GM23248 (cell line): ENCODE data around the gene B4GALT2. TPM values are rescaled to one million over a fixed set of nuclear protein-coding genes. Genes with fewer than 3 reads are reported as not detected.
A peak's percentile ranks its signal among the peaks of the same experiment; 100 is the strongest.

Source experiments
- DNase-seq: peaks from one replicate; pipeline ENCODE4 v3.0.0-alpha.2; 2015
- H2AFZ ChIP-seq: fragments of 200-600 bp; sonication (generic); 2 replicates; pipeline ENCODE4 v1.6.1; 2016; ENCODE audit warnings: antibody characterized with exemption
- H3F3A ChIP-seq: fragments of 200-600 bp; sonication (generic); 2 replicates; pipeline ENCODE4 v1.6.1; 2016; ENCODE audit warnings: mild to moderate bottlenecking, antibody characterized with exemption, mixed run types; ENCODE audit not compliant: insufficient read depth
- H3K27ac ChIP-seq: fragments of 200-600 bp; sonication (generic); 2 replicates; pipeline ENCODE4 v1.5.1; 2016; ENCODE audit warnings: mild to moderate bottlenecking
- H3K27me3 ChIP-seq: fragments of 200-600 bp; sonication (generic); replicated peaks from 2 replicates; pipeline ENCODE4 v1.6.1; 2016; ENCODE audit warnings: mild to moderate bottlenecking; ENCODE audit not compliant: insufficient read depth
- H3K36me3 ChIP-seq: fragments of 200-600 bp; sonication (generic); 2 replicates; pipeline ENCODE4 v1.6.1; 2016; ENCODE audit warnings: low read depth, mild to moderate bottlenecking
- H3K4me1 ChIP-seq: fragments of 200-600 bp; sonication (generic); 2 replicates; pipeline ENCODE4 v1.6.1; 2016; ENCODE audit warnings: mild to moderate bottlenecking; ENCODE audit not compliant: insufficient read depth
- H3K4me2 ChIP-seq: fragments of 200-600 bp; sonication (generic); one replicate; pipeline ENCODE4 v1.6.1; 2016; ENCODE audit warnings: mild to moderate bottlenecking; ENCODE audit not compliant: unreplicated experiment
- H3K4me3 ChIP-seq: fragments of 200-600 bp; sonication (generic); 2 replicates; pipeline ENCODE4 v1.5.1; 2016; ENCODE audit warnings: mild to moderate bottlenecking
- H3K79me2 ChIP-seq: fragments of 200-600 bp; sonication (generic); 2 replicates; pipeline ENCODE4 v1.6.1; 2016; ENCODE audit warnings: mild to moderate bottlenecking; ENCODE audit not compliant: insufficient read depth
- H3K9ac ChIP-seq: fragments of 200-600 bp; sonication (generic); 2 replicates; pipeline ENCODE4 v1.6.1; 2016; ENCODE audit warnings: mild to moderate bottlenecking
- H3K9me2 ChIP-seq: fragments of 200-600 bp; sonication (generic); 2 replicates; pipeline ENCODE4 v1.6.1; 2016; ENCODE audit warnings: mixed run types, mild to moderate bottlenecking, moderate library complexity; ENCODE audit not compliant: insufficient read depth
- H3K9me3 ChIP-seq: fragments of 200-600 bp; sonication (generic); one replicate; pipeline ENCODE4 v1.6.1; 2017; ENCODE audit warnings: low read depth
- H4K20me1 ChIP-seq: fragments of 200-600 bp; sonication (generic); 2 replicates; pipeline ENCODE4 v1.6.0; 2016; ENCODE audit not compliant: insufficient read depth
- EZH2 ChIP-seq: fragments of 200-600 bp; sonication (generic); IDR thresholded peaks from 2 replicates; pipeline ENCODE4 v1.6.1; 2018; ENCODE audit warnings: antibody characterized with exemption, mild to moderate bottlenecking; ENCODE audit not compliant: insufficient read depth, poor library complexity, severe bottlenecking
- EZH2phosphoT487 ChIP-seq: fragments of 200-600 bp; sonication (generic); IDR thresholded peaks from 2 replicates; pipeline ENCODE4 v1.6.1; 2018; ENCODE audit warnings: antibody characterized with exemption, moderate library complexity, mild to moderate bottlenecking, low read depth; ENCODE audit not compliant: insufficient read depth
- WGBS, 2 experiments: methylation state at CpG; one replicate each; pipeline ENCODE4 v1.1.6; 2015 to 2017; ENCODE audit warnings: low lambda C conversion rate in 2 of 2, low coverage in 1 of 2; ENCODE audit errors: missing lambda C conversion rate in 2 of 2; 5-methylcytosine and 5-hydroxymethylcytosine counted together
- in situ Hi-C: fragments of 300-500 bp; cut with MboI; formaldehyde crosslinking; loops from 2 replicates; pipeline ENCODE4 v1.15.0; 2020
- polyA plus RNA-seq: library from polyadenylated mRNA; unstranded; fragments of >200 nt; fragmentation: Nextera tagmentation; extraction: Ambion mirVana; gene quantifications from 2 replicates; pipeline ENCODE4 v1.2.1, GENCODE V29; 2016
- total RNA-seq: library from RNA; depleted of rRNA; stranded (reverse); fragments of >200 nt; shearing (Covaris generic); gene quantifications from 2 replicates; pipeline ENCODE4 v1.2.3, GENCODE V29; 2014

The B4GALT2 gene
- total and polyA plus RNA-seq, 2 experiments from 2014 or later: 27.3 to 221 TPM

GRCh38 chr1:44024903-44025525 lies 46.0 kb downstream of the B4GALT2 start:
- WGBS, 2 experiments: 81 to 84% methylated on average over 13 of the region's 13 CpGs
- DNase-seq: no peak
- no peak overlapping the region for H2AFZ ChIP-seq
- no peaks in the 10 kb centered on the region for H3K9me3 ChIP-seq
- in situ Hi-C loops: no loop called here
- H3K9ac ChIP-seq: no peak overlapping the region
- no peak overlapping the region for H3K27ac ChIP-seq
- no peaks in the 10 kb centered on the region; the same call in 1 of the 2 replicates for H3K36me3 ChIP-seq
- H3K4me2 ChIP-seq: no peak overlapping the region
- no peaks in the 10 kb centered on the region for H3K9me2 ChIP-seq
- H3K79me2 ChIP-seq: peaks cover 17% of the 10 kb centered on the region
- H3K4me3 ChIP-seq: no peak overlapping the region
- no peaks in the 10 kb centered on the region for H4K20me1 ChIP-seq
- no peaks in the 10 kb centered on the region for H3F3A ChIP-seq
- no peak for TF ChIP-seq EZH2
- no peak for TF ChIP-seq EZH2phosphoT487
- no peaks in the 10 kb centered on the region for H3K27me3 ChIP-seq
- H3K4me1 ChIP-seq: peaks cover 8% of the 10 kb centered on the region; the same call in 1 of the 2 replicates

GRCh38 chr1:44025816-44026215 lies 46.8 kb downstream of the B4GALT2 start:
- H3K36me3 ChIP-seq: no peaks in the 10 kb centered on the region; the same call in 1 of the 2 replicates
- in situ Hi-C loops: no loop called here
- no peak for DNase-seq
- H3K79me2 ChIP-seq: peaks cover 17% of the 10 kb centered on the region
- peaks cover 8% of the 10 kb centered on the region; the same call in 1 of the 2 replicates for H3K4me1 ChIP-seq
- H3K27me3 ChIP-seq: no peaks in the 10 kb centered on the region
- no peak overlapping the region for H3K4me3 ChIP-seq
- no peaks in the 10 kb centered on the region for H3K9me3 ChIP-seq
- 75 to 90% methylated on average over 3 of the region's 3 CpGs for WGBS, 2 experiments
- no peak overlapping the region for H3K4me2 ChIP-seq
- H3K27ac ChIP-seq: no peak overlapping the region
- H2AFZ ChIP-seq: no peak overlapping the region
- no peaks in the 10 kb centered on the region for H3K9me2 ChIP-seq
- no peak overlapping the region for H3K9ac ChIP-seq
- TF ChIP-seq EZH2phosphoT487: no peak
- no peak for TF ChIP-seq EZH2
- no peaks in the 10 kb centered on the region for H4K20me1 ChIP-seq
- no peaks in the 10 kb centered on the region for H3F3A ChIP-seq

- Histone ChIP-seq H2AFZ (no peak overlapping the region), H4K20me1 (no peaks in the 10 kb centered on the region), H3K4me1 (peaks cover 8% of the 10 kb centered on the region; the same call in 1 of the 2 replicates), H3K36me3 (no peaks in the 10 kb centered on the region; the same call in 1 of the 2 replicates), H3K4me3 (no peak overlapping the region), H3K79me2 (peaks cover 17% of the 10 kb centered on the region), H3K9ac (no peak overlapping the region), H3K27me3 (no peaks in the 10 kb centered on the region), H3K9me3 (no peaks in the 10 kb centered on the region), H3K9me2 (no peaks in the 10 kb centered on the region), H3F3A (no peaks in the 10 kb centered on the region), H3K4me2 (no peak overlapping the region), H3K27ac (no peak overlapping the region)
- TF ChIP-seq EZH2 (no peak), EZH2phosphoT487 (no peak)
- DNase-seq: no peak
- 92 to 95% methylated on average over 3 of the region's 3 CpGs for WGBS, 2 experiments
- in situ Hi-C loops: no loop called here
Observed at GRCh38 chr1:44027320-44027719, 48.3 kb downstream of the B4GALT2 start.

GRCh38 chr1:44029260-44029910 lies 50.4 kb downstream of the B4GALT2 start:
- Histone ChIP-seq H3K4me3 (peak overlapping the region; percentile 81), H3F3A (no peaks in the 10 kb centered on the region), H3K27ac (peak overlapping the region; percentile 60; the same call in 1 of the 2 replicates), H3K79me2 (peaks cover 17% of the 10 kb centered on the region), H4K20me1 (no peaks in the 10 kb centered on the region), H3K36me3 (no peaks in the 10 kb centered on the region), H3K4me2 (peak overlapping the region; percentile 87), H3K9me3 (no peaks in the 10 kb centered on the region), H3K9me2 (no peaks in the 10 kb centered on the region), H3K4me1 (peaks cover 8% of the 10 kb centered on the region; the same call in 1 of the 2 replicates), H3K27me3 (no peaks in the 10 kb centered on the region), H3K9ac (peak overlapping the region; percentile 81), H2AFZ (peak overlapping the region; percentile 85)
- DNase-seq: peak; percentile 50
- WGBS, 2 experiments: 25 to 32% methylated on average over 16 to 17 of the region's 17 CpGs
- TF ChIP-seq EZH2: no peak
- no peak for TF ChIP-seq EZH2phosphoT487
- in situ Hi-C loops: no loop called here
